Neural crest cell (in vitro differentiated cells): ENCODE data around the gene COG7. TPM values are rescaled to one million over a fixed set of nuclear protein-coding genes. Genes with fewer than 3 reads are reported as not detected.
"Not testable (repeated sequence)": the region's sequence is repeated elsewhere in the genome, so short reads cannot be mapped to it uniquely, and the experiment has no call there.

ENCODE experiments used
- DNase-seq: peaks from one replicate; pipeline ENCODE4 v3.0.0; 2021; ENCODE audit warnings: low read depth, mixed read lengths, low spot score
- H3K27ac Mint-ChIP-seq: one replicate; pipeline ENCODE4 v1.8.0; 2021; ENCODE audit warnings: mild to moderate bottlenecking, mixed read lengths; ENCODE audit not compliant: unreplicated experiment
- H3K27me3 Mint-ChIP-seq: 2 replicates; pipeline ENCODE4 v1.8.0; 2021; ENCODE audit warnings: low read depth, mild to moderate bottlenecking, mixed read lengths
- H3K36me3 Mint-ChIP-seq: 2 replicates; pipeline ENCODE4 v1.8.0; 2021; ENCODE audit warnings: low read depth, mild to moderate bottlenecking, mixed read lengths
- H3K4me1 Mint-ChIP-seq: 2 replicates; pipeline ENCODE4 v1.8.0; 2021; ENCODE audit warnings: mixed read lengths
- H3K4me3 Mint-ChIP-seq: one replicate; pipeline ENCODE4 v1.8.0; 2021; ENCODE audit warnings: mild to moderate bottlenecking, mixed read lengths
- H3K9me3 Mint-ChIP-seq: 2 replicates; pipeline ENCODE4 v1.8.0; 2021; ENCODE audit warnings: mixed read lengths
- total RNA-seq: library from RNA; stranded (reverse); gene quantifications from 2 replicates; pipeline ENCODE4 v1.2.1, GENCODE V29; 2021
- TF ChIP-seq, protein P1 (sequence below): fragments of 200-600 bp; sonication (generic); conservative IDR thresholded peaks from 2 replicates; pipeline ENCODE4 v1.5.0; 2021; ENCODE audit warnings: antibody characterized with exemption, mild to moderate bottlenecking

COG7 gene
- total RNA-seq, 1 donor from 2014 or later = 18.9 TPM

- Mint-ChIP-seq H3K27ac (peak overlapping the region; percentile 50), H3K9me3 (no peaks in the 10 kb centered on the region), H3K4me3 (peak overlapping the region; percentile 98)
Measured at GRCh38 chr16:23453338-23454052, 506 bp upstream of the COG7 start.

DNA sequence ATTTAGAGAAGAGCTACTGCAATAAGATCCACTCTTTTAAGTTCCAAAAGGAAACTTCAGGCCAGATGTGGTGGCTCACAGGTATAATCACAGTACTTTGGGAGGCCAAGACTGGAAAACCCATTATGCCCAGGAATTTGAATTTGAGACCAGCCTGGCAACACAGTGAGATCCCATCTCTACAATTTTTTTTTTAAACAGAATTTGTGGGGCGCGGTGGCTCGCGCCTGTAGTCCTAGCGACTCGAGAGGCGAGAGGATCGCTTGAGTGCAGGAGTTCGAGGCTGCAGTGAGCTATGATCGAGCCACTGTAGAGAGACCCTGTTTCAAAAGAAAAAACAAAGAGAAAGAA, 793 bp downstream of the COG7 start:
- H3K36me3 Mint-ChIP-seq = peaks cover 2% of the 10 kb centered on the region
- DNase-seq = no peak
- peak overlapping the region; percentile 3 for H3K27ac Mint-ChIP-seq
- peak overlapping the region; percentile 98 for H3K4me3 Mint-ChIP-seq
- H3K27me3 Mint-ChIP-seq = peaks cover 4% of the 10 kb centered on the region
- no peaks in the 10 kb centered on the region for H3K9me3 Mint-ChIP-seq
- TF ChIP-seq, protein P1, sequence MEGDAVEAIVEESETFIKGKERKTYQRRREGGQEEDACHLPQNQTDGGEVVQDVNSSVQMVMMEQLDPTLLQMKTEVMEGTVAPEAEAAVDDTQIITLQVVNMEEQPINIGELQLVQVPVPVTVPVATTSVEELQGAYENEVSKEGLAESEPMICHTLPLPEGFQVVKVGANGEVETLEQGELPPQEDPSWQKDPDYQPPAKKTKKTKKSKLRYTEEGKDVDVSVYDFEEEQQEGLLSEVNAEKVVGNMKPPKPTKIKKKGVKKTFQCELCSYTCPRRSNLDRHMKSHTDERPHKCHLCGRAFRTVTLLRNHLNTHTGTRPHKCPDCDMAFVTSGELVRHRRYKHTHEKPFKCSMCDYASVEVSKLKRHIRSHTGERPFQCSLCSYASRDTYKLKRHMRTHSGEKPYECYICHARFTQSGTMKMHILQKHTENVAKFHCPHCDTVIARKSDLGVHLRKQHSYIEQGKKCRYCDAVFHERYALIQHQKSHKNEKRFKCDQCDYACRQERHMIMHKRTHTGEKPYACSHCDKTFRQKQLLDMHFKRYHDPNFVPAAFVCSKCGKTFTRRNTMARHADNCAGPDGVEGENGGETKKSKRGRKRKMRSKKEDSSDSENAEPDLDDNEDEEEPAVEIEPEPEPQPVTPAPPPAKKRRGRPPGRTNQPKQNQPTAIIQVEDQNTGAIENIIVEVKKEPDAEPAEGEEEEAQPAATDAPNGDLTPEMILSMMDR = no peak
- H3K4me1 Mint-ChIP-seq = peaks cover 24% of the 10 kb centered on the region

More at GRCh38 chr16:23453338-23454052, 506 bp upstream of the COG7 start:
- Mint-ChIP-seq H3K27me3 (peaks cover 4% of the 10 kb centered on the region), H3K36me3 (peaks cover 2% of the 10 kb centered on the region), H3K4me1 (peaks cover 24% of the 10 kb centered on the region)
- TF ChIP-seq, protein P1 = no peak
- DNase-seq = no peak

DNA sequence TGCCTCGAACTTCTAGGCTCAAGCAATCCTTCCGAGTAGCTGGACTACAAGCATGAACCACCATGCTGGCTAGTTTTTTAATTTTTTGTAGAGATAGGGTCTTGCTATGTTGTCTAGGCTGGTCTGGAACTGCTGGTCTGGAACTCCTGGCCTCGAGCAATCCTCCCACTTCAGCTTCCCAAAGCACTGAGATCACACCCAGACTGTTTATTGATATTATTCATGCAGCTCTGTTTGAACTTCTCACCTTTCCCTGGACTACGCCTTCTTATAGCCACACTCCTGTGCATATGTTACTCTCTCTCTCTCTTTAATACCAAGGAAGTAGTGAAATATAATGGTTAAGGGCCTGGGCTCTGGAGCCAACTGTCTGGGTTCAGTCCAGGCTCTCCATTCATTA, 4.6 kb downstream of the COG7 start:
- no peak for DNase-seq
- peaks cover 20% of the 10 kb centered on the region for H3K4me1 Mint-ChIP-seq
- H3K27ac Mint-ChIP-seq = no peak overlapping the region
- TF ChIP-seq, protein P1 = no peak
- no peak overlapping the region for H3K4me3 Mint-ChIP-seq
- H3K9me3 Mint-ChIP-seq = no peaks in the 10 kb centered on the region
- peaks cover 4% of the 10 kb centered on the region for H3K27me3 Mint-ChIP-seq
- H3K36me3 Mint-ChIP-seq = no peaks in the 10 kb centered on the region

DNA sequence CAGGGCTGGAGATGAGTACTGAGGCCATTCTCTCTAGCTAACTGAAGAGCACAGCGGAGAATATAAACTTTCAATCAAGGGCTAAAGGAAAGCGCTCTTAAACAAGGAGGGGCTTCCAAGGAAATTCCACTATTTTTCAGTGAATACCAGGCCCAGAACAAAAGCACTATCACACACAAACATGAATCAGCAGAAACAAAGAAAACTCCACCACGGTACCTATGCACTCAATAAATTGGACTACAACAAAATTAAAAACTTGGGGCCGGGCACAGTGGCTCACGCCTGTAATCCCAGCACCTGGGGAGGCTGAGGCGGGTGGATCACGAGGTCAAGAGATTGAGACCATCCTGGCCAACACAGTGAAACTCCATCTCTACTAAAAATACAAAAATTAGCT, 15.4 kb downstream of the COG7 start:
- not testable (repeated sequence) for H3K9me3 Mint-ChIP-seq, H3K27ac Mint-ChIP-seq, DNase-seq, H3K36me3 Mint-ChIP-seq, H3K27me3 Mint-ChIP-seq, H3K4me3 Mint-ChIP-seq, H3K4me1 Mint-ChIP-seq

GRCh38 chr16:23436951-23437350, 16.0 kb downstream of the COG7 start:
- no peaks in the 10 kb centered on the region for H3K4me1 Mint-ChIP-seq
- peaks cover 2% of the 10 kb centered on the region for H3K36me3 Mint-ChIP-seq
- H3K4me3 Mint-ChIP-seq = no peak overlapping the region
- no peaks in the 10 kb centered on the region for H3K27me3 Mint-ChIP-seq
- no peak for DNase-seq
- H3K9me3 Mint-ChIP-seq = no peaks in the 10 kb centered on the region
- H3K27ac Mint-ChIP-seq = no peak overlapping the region
- TF ChIP-seq, protein P1 = no peak

- Mint-ChIP-seq H3K4me3 (no peak overlapping the region), H3K36me3 (peaks cover 2% of the 10 kb centered on the region), H3K9me3 (no peaks in the 10 kb centered on the region), H3K27me3 (no peaks in the 10 kb centered on the region), H3K4me1 (no peaks in the 10 kb centered on the region), H3K27ac (no peak overlapping the region)
- DNase-seq = peak; percentile 69
- TF ChIP-seq, protein P1 = peak; percentile 86
Measured at GRCh38 chr16:23435500-23435899, 17.5 kb downstream of the COG7 start.
